Measurements from ENCODE around the gene COL8A2.

GRCh38 chr1:36170643-36171412, 45.8 kb upstream of the COL8A2 start:
- TF ChIP-seq TAF1 (IDR thresholded peaks at IDR 0.05; ENCODE audit: borderline replicate concordance, insufficient read depth, low read length) (no peak), POLR2AphosphoS5 (IDR thresholded peaks at IDR 0.05; ENCODE audit: low read depth, low read length) (no peak), SIN3A (IDR thresholded peaks at IDR 0.05; ENCODE audit: borderline replicate concordance, insufficient read depth, low read length) (no peak), REST (IDR thresholded peaks at IDR 0.05; ENCODE audit: insufficient read depth in 1 of 2, low read depth in 2 of 2, low read length in 2 of 2) (no peak), FOXP2 (optimal IDR thresholded peaks at IDR 0.05; ENCODE audit: borderline replicate concordance, extremely low read depth, extremely low read length, insufficient read depth) (no peak)
